Measurements from ENCODE around the gene COX7B.

GRCh38 chrX:77875372-77875771, 23.9 kb upstream of the COX7B start:
- TF ChIP-seq TAF1 (IDR thresholded peaks at IDR 0.05; ENCODE audit: borderline replicate concordance, low read depth, low read length) = no peak
- no peak for TF ChIP-seq POLR2AphosphoS5 (IDR thresholded peaks at IDR 0.05; ENCODE audit: low read depth, low read length)
- TF ChIP-seq POLR2A (IDR thresholded peaks at IDR 0.05; ENCODE audit: low read depth, low read length) = no peak

Data from GM12892 (cell line).